Dendritic cell treated with granulocyte-macrophage colony-stimulating factor and Interleukin-4, amounts not matched to agents 40 ng/mL and 50 ng/mL, for 4 days (primary cell): Measurements from ENCODE around the gene SERINC1.
"Not testable (repeated sequence)": the region's sequence is repeated elsewhere in the genome, so short reads cannot be mapped to it uniquely, and the experiment has no call there.

Experiments used
- H3K27ac Mint-ChIP-seq: one replicate; pipeline ENCODE4 v1.8.0; 2022; ENCODE audit warnings: mild to moderate bottlenecking, mixed read lengths
- H3K27me3 Mint-ChIP-seq: one replicate; pipeline ENCODE4 v1.8.0; 2022; ENCODE audit warnings: mild to moderate bottlenecking, mixed read lengths
- H3K36me3 Mint-ChIP-seq: one replicate; pipeline ENCODE4 v1.8.0; 2022; ENCODE audit warnings: low read depth, mixed read lengths
- H3K4me1 Mint-ChIP-seq: one replicate; pipeline ENCODE4 v1.8.0; 2022; ENCODE audit warnings: low read depth, mixed read lengths
- H3K4me3 Mint-ChIP-seq: one replicate; pipeline ENCODE4 v1.8.0; 2022; ENCODE audit warnings: mild to moderate bottlenecking, moderate library complexity, mixed read lengths
- H3K9me3 Mint-ChIP-seq: one replicate; pipeline ENCODE4 v1.8.0; 2022; ENCODE audit warnings: mixed read lengths
- intact Hi-C: fragments of 100-400 bp; cut with micrococcal nuclease; formaldehyde crosslinking; loops from one replicate; pipeline ENCODE4 v1.15.0; 2022

The SERINC1 gene

DNA sequence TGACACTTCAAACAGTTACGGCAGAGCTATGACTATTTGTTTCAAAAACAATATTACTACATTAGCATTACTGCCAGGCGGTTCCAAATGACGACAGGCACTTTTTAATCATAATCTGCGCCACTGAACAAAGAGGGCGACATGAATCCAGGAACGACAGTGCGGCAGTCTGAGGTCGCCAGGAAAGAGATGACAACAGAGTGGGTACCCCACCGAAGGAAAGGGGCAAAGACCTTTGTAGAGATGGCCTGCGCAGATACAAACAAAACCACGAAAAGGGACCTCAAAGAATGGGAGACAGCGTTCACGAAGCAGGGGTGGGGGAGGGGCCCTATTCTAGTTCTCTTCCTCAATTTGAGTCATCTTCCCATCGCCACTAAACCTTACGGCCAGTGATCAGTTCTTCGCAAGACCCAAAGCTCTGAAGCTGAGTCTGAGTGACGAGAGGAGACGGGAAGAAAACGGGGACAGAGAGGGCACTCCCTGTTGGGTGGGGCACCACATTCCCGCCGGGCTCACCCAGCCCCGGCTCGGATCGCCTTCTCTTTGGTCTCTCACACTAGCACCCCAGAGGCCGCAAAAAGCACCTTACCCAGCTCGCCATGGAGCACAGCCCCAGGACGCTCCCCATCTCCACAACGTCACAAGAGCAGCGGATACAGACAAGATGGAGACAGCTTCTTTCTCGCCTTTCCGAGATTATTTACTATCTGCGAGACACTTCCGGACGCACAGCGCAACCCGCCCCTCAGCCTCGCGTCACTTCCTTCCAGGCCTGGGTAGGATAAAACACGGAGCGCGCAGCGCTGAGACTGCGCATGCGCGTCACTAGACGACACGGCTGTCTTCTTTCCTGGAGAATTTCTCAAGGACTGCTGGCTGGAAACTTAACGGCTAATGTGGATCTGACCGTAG, at the start of gene SERINC1:
SERINC1 (minus strand) TSS at position 701 of the 915 bp plus-strand sequence; CDS start at position 631, 70 bp downstream.
- no peaks in the 10 kb centered on the region for H3K27me3 Mint-ChIP-seq
- H3K36me3 Mint-ChIP-seq, result peaks cover 42% of the 10 kb centered on the region
- intact Hi-C loops, result loop anchor here (1.0 to 5.0 kb wide), 3 partner anchors 72 to 316 kb away; partner anchors contain the start of genes HSF2 and SMPDL3A
- H3K4me1 Mint-ChIP-seq, result peaks cover 31% of the 10 kb centered on the region
- no peaks in the 10 kb centered on the region for H3K9me3 Mint-ChIP-seq
- peak within 1 kb of the TSS; percentile 89 for H3K4me3 Mint-ChIP-seq
- H3K27ac Mint-ChIP-seq, result peak within 1 kb of the TSS; percentile 96

DNA sequence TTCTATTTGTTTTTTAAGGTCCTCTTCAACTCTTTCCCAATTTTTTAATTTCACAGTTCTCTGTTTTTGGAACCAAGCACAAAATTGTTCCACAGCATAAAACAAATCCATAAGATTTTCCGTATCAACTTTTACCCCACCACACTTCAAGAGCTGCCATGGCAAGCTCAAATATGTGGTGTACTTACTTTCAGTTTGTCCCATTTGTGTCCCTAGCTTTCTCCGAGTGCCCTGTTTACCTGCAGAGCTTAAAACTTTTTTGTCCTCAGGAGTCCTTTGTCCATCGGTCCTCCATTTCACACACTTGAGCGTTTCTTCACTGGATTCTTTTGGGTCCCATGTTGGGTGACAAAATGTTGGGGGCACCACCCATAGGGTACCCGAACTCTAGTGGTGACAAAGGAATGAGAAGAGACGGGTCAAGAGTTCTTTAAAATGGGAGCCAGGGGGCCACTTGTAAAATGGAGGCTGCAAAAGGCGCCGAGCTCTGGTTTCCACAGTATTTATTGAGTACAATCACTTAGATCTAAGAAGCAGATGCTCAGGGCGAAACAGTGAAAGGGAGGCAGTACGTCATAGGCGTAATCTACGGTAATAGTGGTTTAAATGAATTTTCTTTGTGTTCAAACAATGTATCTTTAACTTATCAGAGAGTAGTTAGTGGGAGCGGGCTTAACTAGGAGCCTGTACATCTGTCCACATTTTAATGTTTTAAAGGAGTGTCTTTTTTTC, 39.8 kb upstream of the SERINC1 start:
- Mint-ChIP-seq H3K4me3 (no peak overlapping the region), H3K27ac (no peak overlapping the region), H3K27me3 (no peaks in the 10 kb centered on the region), H3K9me3 (peaks cover 28% of the 10 kb centered on the region), H3K4me1 (no peaks in the 10 kb centered on the region), H3K36me3 (no peaks in the 10 kb centered on the region)
- intact Hi-C loops, result no loop called here

DNA sequence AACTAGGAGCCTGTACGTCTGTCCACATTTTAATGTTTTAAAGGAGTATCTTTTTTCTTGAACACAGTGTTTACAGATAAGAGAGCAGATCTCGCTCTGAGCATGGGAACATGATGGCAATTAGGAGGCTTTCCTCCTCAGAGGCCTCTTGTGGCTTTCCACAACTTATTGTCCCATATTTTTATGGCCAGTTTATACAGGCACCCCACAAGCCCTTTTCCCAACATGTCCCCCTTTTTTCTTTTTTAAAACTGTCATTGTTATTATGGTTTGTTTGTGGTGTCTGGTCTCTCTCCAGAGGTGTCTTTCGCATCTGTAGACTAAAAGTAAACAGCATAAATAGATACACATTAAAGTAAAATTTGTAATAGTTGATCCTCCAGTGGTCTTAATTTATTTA, 33.6 kb upstream of the SERINC1 start:
- H3K4me3 Mint-ChIP-seq, H3K36me3 Mint-ChIP-seq, H3K4me1 Mint-ChIP-seq, H3K27me3 Mint-ChIP-seq, H3K27ac Mint-ChIP-seq, intact Hi-C loops: not testable (repeated sequence)
- H3K9me3 Mint-ChIP-seq, result peaks cover 60% of the 10 kb centered on the region

DNA sequence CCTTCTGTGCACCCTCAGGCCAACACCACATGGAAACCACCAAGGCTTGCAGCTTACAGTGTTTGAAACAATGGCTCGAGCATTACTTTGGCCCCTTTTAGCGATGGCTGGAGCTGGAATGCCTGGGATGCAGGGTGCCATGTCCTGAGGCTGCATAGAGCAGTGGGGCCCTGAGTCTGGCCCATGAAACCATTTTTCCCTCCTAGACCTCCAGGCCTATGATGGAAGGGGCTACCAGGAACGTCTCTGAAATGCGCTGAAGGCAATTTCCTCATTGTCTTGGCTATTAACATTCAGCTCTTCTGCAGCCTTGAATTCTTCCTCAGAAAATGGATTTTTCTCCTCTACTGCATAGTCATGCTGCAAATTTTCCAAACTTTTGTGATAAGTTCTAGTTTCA, 29.9 kb upstream of the SERINC1 start:
- peaks cover 43% of the 10 kb centered on the region for H3K9me3 Mint-ChIP-seq

GRCh38 chr6:122495612-122496011, 24.0 kb upstream of the SERINC1 start:
- Mint-ChIP-seq H3K36me3 (no peaks in the 10 kb centered on the region), H3K27me3 (peaks cover 6% of the 10 kb centered on the region), H3K9me3 (peaks cover 4% of the 10 kb centered on the region), H3K4me1 (peaks cover 5% of the 10 kb centered on the region), H3K27ac (no peak overlapping the region), H3K4me3 (no peak overlapping the region)
- intact Hi-C loops, result loop anchor here (10.0 kb wide), 1 partner anchor 819 kb away; no protein-coding TSS in a partner anchor

More for the DNA sequence above, 29.9 kb upstream of the SERINC1 start:
- Mint-ChIP-seq H3K36me3 (no peaks in the 10 kb centered on the region), H3K27ac (no peak overlapping the region), H3K27me3 (no peaks in the 10 kb centered on the region), H3K4me3 (no peak overlapping the region), H3K4me1 (no peaks in the 10 kb centered on the region)
- intact Hi-C loops, result no loop called here

GRCh38 chr6:122494665-122495272, 23.2 kb upstream of the SERINC1 start:
- intact Hi-C loops, result loop anchor here (5.0 to 10.0 kb wide), 3 partner anchors 38 to 820 kb away; no protein-coding TSS in a partner anchor

DNA sequence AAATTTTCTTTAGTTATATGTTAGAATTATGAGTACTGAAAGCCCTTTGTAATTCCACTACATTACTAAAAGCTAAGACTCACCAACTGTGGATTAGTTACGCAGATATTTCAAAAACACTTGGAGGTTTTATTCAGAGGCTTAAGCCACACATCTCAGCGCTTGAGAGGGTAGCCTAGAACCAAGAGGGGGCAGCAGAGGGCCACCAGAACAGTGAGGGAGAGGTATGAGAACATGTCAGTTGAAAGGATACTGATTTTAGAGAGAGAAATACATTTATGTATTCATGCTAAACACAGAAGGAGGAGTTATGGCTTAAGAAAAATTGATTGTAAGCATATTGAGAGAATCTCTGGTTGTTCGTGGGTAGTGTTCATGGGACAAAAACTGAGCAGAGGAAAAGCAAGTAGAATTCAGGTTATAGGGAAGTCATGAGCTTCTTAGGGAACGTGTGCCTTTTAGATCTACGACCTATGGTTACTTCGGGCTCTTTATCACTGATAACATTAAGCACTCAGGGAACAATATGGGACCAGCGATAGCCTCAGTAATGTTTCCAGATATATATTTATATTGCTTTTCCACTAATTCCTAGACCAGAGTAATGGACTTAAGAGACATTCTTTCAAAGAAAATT, 20.4 kb upstream of the SERINC1 start:
- Mint-ChIP-seq H3K27me3 (peaks cover 8% of the 10 kb centered on the region), H3K4me3 (no peak overlapping the region), H3K36me3 (no peaks in the 10 kb centered on the region), H3K9me3 (no peaks in the 10 kb centered on the region), H3K27ac (no peak overlapping the region), H3K4me1 (peaks cover 5% of the 10 kb centered on the region)
- intact Hi-C loops, result loop anchor here (1.0 to 10.0 kb wide), 4 partner anchors 40 to 823 kb away; no protein-coding TSS in a partner anchor

More at GRCh38 chr6:122494665-122495272, 23.2 kb upstream of the SERINC1 start:
- H3K4me3 Mint-ChIP-seq, result no peak overlapping the region
- peaks cover 8% of the 10 kb centered on the region for H3K27me3 Mint-ChIP-seq
- no peaks in the 10 kb centered on the region for H3K9me3 Mint-ChIP-seq
- H3K36me3 Mint-ChIP-seq, result no peaks in the 10 kb centered on the region
- H3K27ac Mint-ChIP-seq, result no peak overlapping the region
- peaks cover 5% of the 10 kb centered on the region for H3K4me1 Mint-ChIP-seq

GRCh38 chr6:122490607-122491006, 19.0 kb upstream of the SERINC1 start:
- no peaks in the 10 kb centered on the region for H3K9me3 Mint-ChIP-seq
- intact Hi-C loops, result loop anchor here (5.0 to 10.0 kb wide), 3 partner anchors 42 to 824 kb away; no protein-coding TSS in a partner anchor
- no peak overlapping the region for H3K27ac Mint-ChIP-seq
- H3K36me3 Mint-ChIP-seq, result no peaks in the 10 kb centered on the region
- H3K4me3 Mint-ChIP-seq, result no peak overlapping the region
- peaks cover 9% of the 10 kb centered on the region for H3K27me3 Mint-ChIP-seq
- H3K4me1 Mint-ChIP-seq, result peaks cover 5% of the 10 kb centered on the region

- Mint-ChIP-seq H3K36me3 (no peaks in the 10 kb centered on the region), H3K9me3 (no peaks in the 10 kb centered on the region), H3K27ac (no peak overlapping the region), H3K4me3 (no peak overlapping the region), H3K27me3 (peaks cover 2% of the 10 kb centered on the region), H3K4me1 (no peaks in the 10 kb centered on the region)
- intact Hi-C loops, result no loop called here
These were observed 13.2 kb upstream of the SERINC1 start for GRCh38 chr6:122484760-122485159.

DNA sequence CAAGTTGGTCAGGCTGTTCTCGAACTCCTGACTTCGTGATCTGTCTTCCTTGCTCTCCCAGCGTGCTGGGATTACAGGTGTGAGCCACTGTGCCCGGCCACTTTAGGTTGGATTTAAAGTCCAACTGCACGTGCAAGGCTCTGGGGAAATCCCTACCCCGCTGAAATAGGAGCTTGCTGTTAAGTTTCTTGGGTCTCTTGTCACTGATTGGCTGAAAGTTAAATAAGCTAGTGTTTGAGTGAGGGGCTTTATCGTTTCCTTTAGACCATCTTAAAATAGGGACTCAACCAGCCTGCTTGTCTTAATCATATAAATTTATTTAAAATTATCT, 11.1 kb upstream of the SERINC1 start:
- Mint-ChIP-seq H3K9me3 (no peaks in the 10 kb centered on the region), H3K27me3 (peaks cover 2% of the 10 kb centered on the region), H3K4me3 (no peak overlapping the region), H3K36me3 (no peaks in the 10 kb centered on the region), H3K4me1 (no peaks in the 10 kb centered on the region), H3K27ac (no peak overlapping the region)
- intact Hi-C loops, result no loop called here

GRCh38 chr6:122476131-122476530, 4.5 kb upstream of the SERINC1 start:
- no peaks in the 10 kb centered on the region for H3K27me3 Mint-ChIP-seq
- H3K9me3 Mint-ChIP-seq, result no peaks in the 10 kb centered on the region
- H3K36me3 Mint-ChIP-seq, result peaks cover 11% of the 10 kb centered on the region
- no peaks in the 10 kb centered on the region for H3K4me1 Mint-ChIP-seq
- intact Hi-C loops, result loop anchor here (1.0 kb wide), 1 partner anchor 54 kb away; no protein-coding TSS in a partner anchor
- no peak overlapping the region for H3K27ac Mint-ChIP-seq
- no peak overlapping the region for H3K4me3 Mint-ChIP-seq

GRCh38 chr6:122472022-122472340, 374 bp upstream of the SERINC1 start:
- Mint-ChIP-seq H3K27ac (peak overlapping the region; percentile 96), H3K4me3 (peak overlapping the region; percentile 89), H3K27me3 (no peaks in the 10 kb centered on the region), H3K4me1 (peaks cover 25% of the 10 kb centered on the region), H3K9me3 (no peaks in the 10 kb centered on the region), H3K36me3 (peaks cover 35% of the 10 kb centered on the region)
- intact Hi-C loops, result loop anchor here (5.0 kb wide), 1 partner anchor 315 kb away; the partner anchor contains the start of gene SMPDL3A

GRCh38 chr6:122461885-122462284, 9.7 kb downstream of the SERINC1 start:
- Mint-ChIP-seq H3K9me3 (no peaks in the 10 kb centered on the region), H3K4me3 (no peak overlapping the region), H3K36me3 (peaks cover 55% of the 10 kb centered on the region), H3K27me3 (no peaks in the 10 kb centered on the region), H3K4me1 (peaks cover 59% of the 10 kb centered on the region), H3K27ac (no peak overlapping the region)
- intact Hi-C loops, result loop anchor here (5.0 kb wide), 1 partner anchor 35 kb away; no protein-coding TSS in a partner anchor
